H1 (cell line): ENCODE data around the gene A3GALT2. TPM values are rescaled to one million over a fixed set of nuclear protein-coding genes. Genes with fewer than 3 reads are reported as not detected.

ENCODE experiments used
- EZH2 ChIP-seq: fragments of 200-600 bp; sonication (generic); IDR thresholded peaks from 2 replicates; pipeline ENCODE4 v1.7.1; 2012; ENCODE audit warnings: low read depth, mild to moderate bottlenecking, moderate library complexity, low read length, inconsistent platforms; ENCODE audit not compliant: severe bottlenecking
- TAF1 ChIP-seq: IDR thresholded peaks from 2 replicates; pipeline ENCODE4 v1.6.1; 2011; ENCODE audit warnings: mild to moderate bottlenecking, low read depth, low read length
- polyA plus RNA-seq, 7 experiments: library from polyadenylated mRNA; depleted of rRNA in 3 of 7; stranded (reverse) in 5 of 7; unstranded in 2 of 7; fragments of >200 nt in 5 of 7; fragments of 200-250 nt in 2 of 7; gene quantifications; 1 replicate in 5 of 7; 2 replicates in 1 of 7; 4 replicates in 1 of 7; pipeline versions ENCODE4 v1.2.1 to v1.2.3, GENCODE V29; 2011 to 2013; ENCODE audit warnings: missing spikeins in 2 of 7, mixed read lengths in 2 of 7
- total RNA-seq: library from RNA; stranded (reverse); fragmentation: NEBNext Ultra II Directional; extraction: Animal tissue kit (Norgen Biotek cat#: 25700); gene quantifications from 2 replicates; pipeline ENCODE4 v1.2.1, GENCODE V29; 2021

The A3GALT2 gene
- total and polyA plus RNA-seq, 2 of the 8 experiments (the other 6 are each of a cell fraction or from before 2014, with no cell fraction given), result not detected

DNA sequence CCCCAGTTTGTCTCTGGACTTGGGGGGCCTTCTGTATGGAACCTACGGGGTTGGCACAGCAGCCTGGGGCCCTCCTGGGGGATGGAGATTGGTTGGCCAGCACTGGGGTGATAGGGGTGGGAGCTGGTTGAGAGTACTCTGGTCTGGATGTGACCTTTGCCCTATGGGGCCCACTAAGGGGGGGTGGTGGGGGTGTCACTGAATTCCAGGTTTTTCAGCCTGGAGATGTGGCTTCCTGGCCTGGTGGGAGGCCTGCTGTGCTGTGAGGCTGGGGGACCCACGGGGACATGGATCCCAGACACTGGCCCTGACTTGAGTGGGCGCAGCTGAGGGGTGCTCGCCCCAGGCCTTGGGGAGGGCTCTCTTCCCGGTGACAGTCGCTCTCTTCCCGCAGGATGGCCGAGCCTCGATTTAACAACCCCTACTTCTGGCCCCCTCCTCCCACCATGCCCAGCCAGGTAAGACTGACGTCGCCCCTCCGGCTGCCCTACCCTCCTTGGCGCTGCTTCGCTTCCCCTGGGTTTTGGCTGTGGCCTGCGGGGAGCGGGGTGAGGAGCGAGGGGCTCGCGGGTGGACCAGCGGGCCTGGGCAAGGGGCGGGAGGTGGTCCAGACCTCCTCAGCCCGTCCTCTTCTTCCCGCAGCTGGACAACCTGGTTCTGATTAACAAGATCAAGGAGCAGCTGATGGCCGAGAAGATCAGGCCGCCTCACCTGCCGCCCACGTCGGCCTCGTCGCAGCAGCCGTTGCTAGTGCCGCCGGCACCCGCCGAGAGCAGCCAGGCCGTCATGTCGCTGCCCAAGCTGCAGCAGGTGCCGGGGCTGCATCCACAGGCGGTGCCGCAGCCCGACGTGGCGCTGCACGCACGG, 45.0 kb downstream of the A3GALT2 start (continued):
- TF ChIP-seq EZH2, result no peak
- no peak for TF ChIP-seq TAF1
- TF ChIP-seq, all 59 proteins: peak for 0
